ENCODE results near the gene DAB2IP.

DAB2IP gene

GRCh38 chr9:121708768-121709488 is 57.5 kb downstream of the DAB2IP start:
- TF ChIP-seq, protein P1, sequence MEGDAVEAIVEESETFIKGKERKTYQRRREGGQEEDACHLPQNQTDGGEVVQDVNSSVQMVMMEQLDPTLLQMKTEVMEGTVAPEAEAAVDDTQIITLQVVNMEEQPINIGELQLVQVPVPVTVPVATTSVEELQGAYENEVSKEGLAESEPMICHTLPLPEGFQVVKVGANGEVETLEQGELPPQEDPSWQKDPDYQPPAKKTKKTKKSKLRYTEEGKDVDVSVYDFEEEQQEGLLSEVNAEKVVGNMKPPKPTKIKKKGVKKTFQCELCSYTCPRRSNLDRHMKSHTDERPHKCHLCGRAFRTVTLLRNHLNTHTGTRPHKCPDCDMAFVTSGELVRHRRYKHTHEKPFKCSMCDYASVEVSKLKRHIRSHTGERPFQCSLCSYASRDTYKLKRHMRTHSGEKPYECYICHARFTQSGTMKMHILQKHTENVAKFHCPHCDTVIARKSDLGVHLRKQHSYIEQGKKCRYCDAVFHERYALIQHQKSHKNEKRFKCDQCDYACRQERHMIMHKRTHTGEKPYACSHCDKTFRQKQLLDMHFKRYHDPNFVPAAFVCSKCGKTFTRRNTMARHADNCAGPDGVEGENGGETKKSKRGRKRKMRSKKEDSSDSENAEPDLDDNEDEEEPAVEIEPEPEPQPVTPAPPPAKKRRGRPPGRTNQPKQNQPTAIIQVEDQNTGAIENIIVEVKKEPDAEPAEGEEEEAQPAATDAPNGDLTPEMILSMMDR (IDR thresholded peaks at IDR 0.05), result no peak
- H3K4me1 ChIP-seq, result peaks cover 0 to 20% (median 11%) of the 10 kb centered on the region in 4 donors
- DNase-seq, result no peak

GRCh38 chr9:121709798-121710197 is 58.4 kb downstream of the DAB2IP start:
- Histone ChIP-seq H3K4me1 (peaks cover 0 to 20% (median 11%) of the 10 kb centered on the region in 4 donors), H3K36me3 (no peaks in the 10 kb centered on the region), H3K27ac (no peak overlapping the region), H3K4me3 (no peak overlapping the region), H3K9me3 (no peaks in the 10 kb centered on the region), H3K27me3 (no peaks in the 10 kb centered on the region)
- intact Hi-C loops (cut with DNase I; ENCODE audit: low total_unique reads), result no loop called here
- no peak for DNase-seq
- TF ChIP-seq, protein P1 (IDR thresholded peaks at IDR 0.05), result no peak

More at GRCh38 chr9:121708768-121709488, 57.5 kb downstream of the DAB2IP start:
- intact Hi-C loops (cut with DNase I; ENCODE audit: low total_unique reads), result no loop called here
- Histone ChIP-seq H3K4me3 (no peak overlapping the region), H3K9me3 (no peaks in the 10 kb centered on the region), H3K27me3 (no peaks in the 10 kb centered on the region), H3K36me3 (no peaks in the 10 kb centered on the region), H3K27ac (peak overlapping the region in 1 of 2 donors; percentile 39)

- H3K36me3 ChIP-seq, result no peaks in the 10 kb centered on the region
- H3K4me3 ChIP-seq, result no peak overlapping the region
- DNase-seq, result no peak
- peaks cover 0 to 26% (median 11%) of the 10 kb centered on the region in 4 donors for H3K4me1 ChIP-seq
- intact Hi-C loops (cut with DNase I; ENCODE audit: low total_unique reads), result no loop called here
- TF ChIP-seq, protein P1 (IDR thresholded peaks at IDR 0.05), result no peak
- no peaks in the 10 kb centered on the region for H3K27me3 ChIP-seq
- no peak overlapping the region for H3K27ac ChIP-seq
- H3K9me3 ChIP-seq, result no peaks in the 10 kb centered on the region
Measured at GRCh38 chr9:121711281-121711680, 59.8 kb downstream of the DAB2IP start.

DNA sequence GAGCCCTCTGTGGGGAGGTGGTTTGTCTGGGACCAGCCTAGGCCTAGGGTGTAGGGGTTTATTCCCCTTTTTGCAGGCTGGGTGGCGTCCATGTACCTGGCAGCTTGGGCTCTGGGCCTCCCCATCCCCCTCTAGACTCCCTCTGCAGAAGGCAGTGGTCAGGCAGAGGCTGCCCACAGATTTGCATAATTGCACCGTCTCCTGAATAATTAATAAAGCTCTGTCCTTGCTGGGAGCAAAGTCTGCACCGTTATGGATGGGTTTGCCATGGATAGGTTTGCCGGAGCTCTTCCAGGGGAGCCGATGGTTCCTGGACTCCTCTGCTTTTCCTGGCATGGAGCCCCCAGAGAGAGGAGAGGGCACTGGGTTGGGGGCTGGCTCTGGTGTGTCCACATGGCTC is 60.4 kb downstream of the DAB2IP start:
- no peak overlapping the region for H3K4me3 ChIP-seq
- no peaks in the 10 kb centered on the region for H3K9me3 ChIP-seq
- peaks cover 0 to 32% (median 13%) of the 10 kb centered on the region in 4 donors for H3K4me1 ChIP-seq
- no peak for DNase-seq
- H3K27ac ChIP-seq, result no peak overlapping the region
- H3K27me3 ChIP-seq, result no peaks in the 10 kb centered on the region
- intact Hi-C loops (cut with DNase I; ENCODE audit: low total_unique reads), result no loop called here
- TF ChIP-seq, protein P1 (IDR thresholded peaks at IDR 0.05), result no peak
- no peaks in the 10 kb centered on the region for H3K36me3 ChIP-seq

DNA sequence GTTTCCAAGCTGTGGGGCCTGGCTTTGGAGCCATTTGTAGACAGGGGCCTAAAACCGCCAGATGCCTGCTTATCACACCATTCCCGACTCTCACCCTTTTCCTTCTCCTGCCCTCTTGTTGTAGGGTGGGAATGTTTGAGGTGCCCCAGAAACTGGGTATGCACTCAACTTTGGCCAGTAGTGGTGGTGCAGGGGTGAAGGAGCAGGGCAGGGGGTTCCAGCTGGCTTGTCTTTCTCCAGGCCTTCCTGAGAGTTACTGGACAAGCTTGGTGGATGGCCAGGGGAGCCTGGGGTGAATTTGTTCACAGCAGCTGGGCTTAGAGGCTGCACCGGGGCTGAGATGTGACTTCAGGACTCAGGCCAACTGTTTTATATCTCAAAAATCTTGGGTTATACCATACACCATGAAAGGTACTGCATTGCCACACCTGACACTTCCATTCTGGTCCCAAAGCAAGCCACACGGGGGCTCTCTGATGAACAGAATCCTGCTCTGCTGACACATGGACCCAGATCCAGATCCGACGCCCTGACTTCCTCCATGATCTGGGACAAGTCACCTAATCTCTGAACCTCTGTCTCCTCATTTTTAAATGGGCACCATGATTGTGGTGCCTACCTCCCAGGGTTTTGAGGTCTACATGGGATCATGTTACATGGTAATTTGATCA is 62.1 kb downstream of the DAB2IP start:
- no peak overlapping the region for H3K27ac ChIP-seq
- no peaks in the 10 kb centered on the region for H3K36me3 ChIP-seq
- intact Hi-C loops (cut with DNase I; ENCODE audit: low total_unique reads), result no loop called here
- DNase-seq, result no peak
- H3K27me3 ChIP-seq, result no peaks in the 10 kb centered on the region
- H3K4me3 ChIP-seq, result no peak overlapping the region
- no peaks in the 10 kb centered on the region for H3K9me3 ChIP-seq
- peaks cover 0 to 48% (median 20%) of the 10 kb centered on the region in 4 donors for H3K4me1 ChIP-seq
- TF ChIP-seq, protein P1 (IDR thresholded peaks at IDR 0.05), result no peak

All from tibial artery (tissue), 4 donors.